ENCODE results near the gene COL6A1. TPM values are rescaled to one million over a fixed set of nuclear protein-coding genes. Genes with fewer than 3 reads are reported as not detected.
"Not testable (repeated sequence)": the region's sequence is repeated elsewhere in the genome, so short reads cannot be mapped to it uniquely, and the experiment has no call there.

COL6A1 gene
- total RNA-seq, 3 donors from 2014 or later (not counting 1 experiment from before 2014, with no cell fraction given), result 1.0 to 5.2 (median 2.5) TPM

DNA sequence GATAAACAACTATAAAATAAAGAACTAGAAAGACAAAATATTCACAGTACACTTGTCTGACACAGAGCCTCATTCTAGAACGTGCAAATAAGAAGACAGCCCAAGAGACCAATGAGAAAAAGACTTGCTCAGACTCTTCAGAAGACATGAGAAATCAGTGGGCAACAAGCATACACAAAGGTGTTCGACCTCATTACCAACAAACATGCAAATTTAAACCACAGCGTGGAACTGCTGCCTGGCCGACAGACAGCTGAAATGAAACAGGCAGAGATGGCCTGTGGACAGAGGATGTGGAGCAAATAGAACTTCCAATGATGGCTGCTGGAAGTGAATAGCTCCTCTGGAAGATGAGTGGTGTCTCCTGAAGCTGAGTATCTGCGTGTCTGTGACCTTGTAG is 22.4 kb upstream of the COL6A1 start:
- Mint-ChIP-seq H3K4me1 (peaks cover 0 to 8% of the 10 kb centered on the region in 2 donors), H3K27me3 (ENCODE audit: low read depth in 2 of 2) (peaks cover 21 to 59% of the 10 kb centered on the region in 2 donors), H3K36me3 (peaks cover 6% of the 10 kb centered on the region), H3K4me3 (no peak overlapping the region), H3K27ac (no peak overlapping the region), H3K9me3 (peaks cover 5% of the 10 kb centered on the region in 2 donors)
- H3K27me3 ChIP-seq (ENCODE audit: control insufficient read depth, insufficient read depth, low read length), result peaks cover 7% of the 10 kb centered on the region
- no peaks in the 10 kb centered on the region for H3K36me3 ChIP-seq (ENCODE audit: control insufficient read depth, insufficient read depth, low read length)
- H3K4me1 ChIP-seq (ENCODE audit: control insufficient read depth, insufficient read depth, low read length), result no peaks in the 10 kb centered on the region
- ATAC-seq (peak in 1 of 3 donors; percentile 33), DNase-seq (no peak)
- 47% methylated on average over 4 of the region's 5 CpGs for WGBS (ENCODE audit: insufficient coverage)
- TF ChIP-seq, protein P1, sequence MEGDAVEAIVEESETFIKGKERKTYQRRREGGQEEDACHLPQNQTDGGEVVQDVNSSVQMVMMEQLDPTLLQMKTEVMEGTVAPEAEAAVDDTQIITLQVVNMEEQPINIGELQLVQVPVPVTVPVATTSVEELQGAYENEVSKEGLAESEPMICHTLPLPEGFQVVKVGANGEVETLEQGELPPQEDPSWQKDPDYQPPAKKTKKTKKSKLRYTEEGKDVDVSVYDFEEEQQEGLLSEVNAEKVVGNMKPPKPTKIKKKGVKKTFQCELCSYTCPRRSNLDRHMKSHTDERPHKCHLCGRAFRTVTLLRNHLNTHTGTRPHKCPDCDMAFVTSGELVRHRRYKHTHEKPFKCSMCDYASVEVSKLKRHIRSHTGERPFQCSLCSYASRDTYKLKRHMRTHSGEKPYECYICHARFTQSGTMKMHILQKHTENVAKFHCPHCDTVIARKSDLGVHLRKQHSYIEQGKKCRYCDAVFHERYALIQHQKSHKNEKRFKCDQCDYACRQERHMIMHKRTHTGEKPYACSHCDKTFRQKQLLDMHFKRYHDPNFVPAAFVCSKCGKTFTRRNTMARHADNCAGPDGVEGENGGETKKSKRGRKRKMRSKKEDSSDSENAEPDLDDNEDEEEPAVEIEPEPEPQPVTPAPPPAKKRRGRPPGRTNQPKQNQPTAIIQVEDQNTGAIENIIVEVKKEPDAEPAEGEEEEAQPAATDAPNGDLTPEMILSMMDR (IDR thresholded peaks at IDR 0.05), result no peak
- no peak overlapping the region for H3K4me3 ChIP-seq (ENCODE audit: low read length)
- H3K9me3 ChIP-seq (ENCODE audit: control insufficient read depth, insufficient read depth, low read length), result peaks cover 4% of the 10 kb centered on the region
- intact Hi-C loops (cut with micrococcal nuclease), result no loop called here
- no peak overlapping the region for H3K27ac ChIP-seq (ENCODE audit: low read length)

DNA sequence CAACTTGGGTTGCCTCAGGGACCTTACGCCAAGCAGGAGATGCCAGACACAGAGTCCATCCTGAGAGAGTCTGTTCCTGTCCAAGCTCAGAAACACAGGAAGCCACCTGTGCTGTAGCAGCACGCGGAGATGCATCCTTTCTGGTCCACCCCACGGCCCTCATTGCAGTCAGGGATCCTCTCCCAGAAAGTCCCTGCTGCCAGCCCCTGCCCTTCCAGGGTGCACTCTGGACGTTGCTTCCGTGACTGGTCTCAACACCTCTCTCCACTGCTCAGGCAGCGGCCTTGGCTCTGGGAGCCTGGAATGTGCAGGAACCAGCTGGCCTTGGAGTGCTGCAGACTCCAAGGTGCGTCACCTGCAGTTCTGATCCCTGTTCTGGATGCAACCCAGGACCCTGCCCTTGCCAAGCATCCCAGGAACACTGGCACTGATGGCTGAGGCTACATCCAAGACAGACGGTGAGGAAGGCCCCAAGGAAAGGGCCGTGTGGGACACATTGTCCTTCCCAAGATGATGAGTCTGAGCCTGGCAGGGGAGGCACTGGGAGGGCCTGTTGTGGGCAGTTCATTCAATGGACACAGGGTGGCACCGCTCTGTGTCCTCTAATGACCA is 21.7 kb upstream of the COL6A1 start:
- TF ChIP-seq, protein P1 (IDR thresholded peaks at IDR 0.05), result no peak
- Histone ChIP-seq H3K9me3 (ENCODE audit: control insufficient read depth, insufficient read depth, low read length) (peaks cover 10% of the 10 kb centered on the region), H3K4me3 (ENCODE audit: low read length) (no peak overlapping the region), H3K4me1 (ENCODE audit: control insufficient read depth, insufficient read depth, low read length) (no peaks in the 10 kb centered on the region), H3K27ac (ENCODE audit: low read length) (no peak overlapping the region), H3K27me3 (ENCODE audit: control insufficient read depth, insufficient read depth, low read length) (peaks cover 7% of the 10 kb centered on the region), H3K36me3 (ENCODE audit: control insufficient read depth, insufficient read depth, low read length) (no peaks in the 10 kb centered on the region)
- ATAC-seq (no peak), DNase-seq (no peak)
- intact Hi-C loops (cut with micrococcal nuclease), result no loop called here
- Mint-ChIP-seq H3K36me3 (peaks cover 8% of the 10 kb centered on the region), H3K27me3 (ENCODE audit: low read depth in 2 of 2) (peaks cover 21 to 62% of the 10 kb centered on the region in 2 donors), H3K9me3 (peaks cover 5 to 6% of the 10 kb centered on the region in 2 donors), H3K4me3 (no peak overlapping the region), H3K27ac (no peak overlapping the region), H3K4me1 (peaks cover 0 to 8% of the 10 kb centered on the region in 2 donors)
- WGBS (ENCODE audit: insufficient coverage), result 86% methylated on average over 11 of the region's 11 CpGs

DNA sequence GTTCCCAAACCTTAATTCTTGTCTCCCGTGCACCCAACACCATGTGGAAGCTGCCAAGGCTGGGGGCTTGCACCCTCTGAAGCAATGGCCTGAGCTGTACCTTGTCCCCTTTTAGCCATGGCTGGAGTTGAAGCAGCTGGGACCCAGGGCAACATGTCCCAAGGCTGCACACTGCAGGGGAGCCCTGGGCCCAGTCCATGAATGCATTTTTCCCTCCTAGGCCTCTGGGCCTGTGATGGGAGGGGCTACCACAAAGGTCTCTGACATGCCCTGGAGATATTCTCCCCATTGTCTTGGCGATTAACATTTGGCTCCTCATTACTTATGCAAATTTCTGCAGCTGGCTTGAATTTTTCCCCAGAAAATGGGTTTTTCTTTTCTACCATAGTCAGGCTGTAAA is 20.2 kb upstream of the COL6A1 start:
- ATAC-seq, H3K27ac Mint-ChIP-seq: not testable (repeated sequence)

DNA sequence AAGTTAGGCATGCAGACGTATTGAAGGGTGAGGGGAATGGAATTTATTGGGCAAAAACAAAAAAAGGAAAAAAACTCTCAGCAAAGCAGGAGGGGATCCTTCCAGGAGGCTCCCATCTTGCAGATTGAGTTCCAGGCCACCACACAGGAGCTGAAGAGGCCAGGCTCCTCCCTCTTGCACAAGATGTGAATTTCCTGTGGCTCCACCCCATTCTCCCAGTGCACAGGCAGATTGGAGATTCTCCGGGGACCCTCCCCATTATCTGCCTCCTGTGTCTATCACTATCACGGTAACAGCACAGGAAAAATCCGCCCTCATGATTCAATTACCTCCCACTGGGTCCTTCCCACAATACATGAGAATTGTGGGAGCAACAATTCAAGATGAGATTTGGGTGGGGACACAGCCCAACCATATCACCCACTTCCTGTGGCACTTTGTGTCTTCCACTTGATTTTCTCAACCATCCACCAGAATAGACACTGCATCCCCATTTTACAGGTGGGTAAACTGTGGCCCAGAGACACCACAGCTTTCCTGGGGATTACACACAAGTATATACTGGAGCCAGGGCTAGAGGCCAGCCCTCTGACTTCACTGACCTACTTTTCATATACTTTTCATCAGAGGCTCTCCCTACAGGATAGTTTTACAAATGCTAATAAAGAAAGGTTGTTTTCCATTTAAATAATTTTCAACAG is 18.9 kb upstream of the COL6A1 start:
- Mint-ChIP-seq H3K27ac (no peak overlapping the region), H3K4me1 (peaks cover 0 to 8% of the 10 kb centered on the region in 2 donors), H3K9me3 (peaks cover 5 to 6% of the 10 kb centered on the region in 2 donors), H3K36me3 (peaks cover 8% of the 10 kb centered on the region), H3K4me3 (no peak overlapping the region), H3K27me3 (ENCODE audit: low read depth in 2 of 2) (peaks cover 18 to 48% of the 10 kb centered on the region in 2 donors)
- no peak overlapping the region for H3K27ac ChIP-seq (ENCODE audit: low read length)
- intact Hi-C loops (cut with micrococcal nuclease), result no loop called here
- H3K27me3 ChIP-seq (ENCODE audit: control insufficient read depth, insufficient read depth, low read length), result peaks cover 7% of the 10 kb centered on the region
- H3K9me3 ChIP-seq (ENCODE audit: control insufficient read depth, insufficient read depth, low read length), result peaks cover 10% of the 10 kb centered on the region
- no peaks in the 10 kb centered on the region for H3K4me1 ChIP-seq (ENCODE audit: control insufficient read depth, insufficient read depth, low read length)
- ATAC-seq (no peak), DNase-seq (no peak)
- no peak overlapping the region for H3K4me3 ChIP-seq (ENCODE audit: low read length)
- no peaks in the 10 kb centered on the region for H3K36me3 ChIP-seq (ENCODE audit: control insufficient read depth, insufficient read depth, low read length)
- WGBS (ENCODE audit: insufficient coverage), result 90% methylated on average over 4 of the region's 4 CpGs
- TF ChIP-seq, protein P1 (IDR thresholded peaks at IDR 0.05), result no peak

More for the DNA sequence above, 20.2 kb upstream of the COL6A1 start:
- H3K9me3 Mint-ChIP-seq; H3K36me3 Mint-ChIP-seq; H3K4me3 Mint-ChIP-seq; DNase-seq; H3K27me3 ChIP-seq (ENCODE audit: control insufficient read depth, insufficient read depth, low read length); H3K9me3 ChIP-seq (ENCODE audit: control insufficient read depth, insufficient read depth, low read length); H3K4me1 Mint-ChIP-seq; H3K4me1 ChIP-seq (ENCODE audit: control insufficient read depth, insufficient read depth, low read length); intact Hi-C loops (cut with micrococcal nuclease); H3K27ac ChIP-seq (ENCODE audit: low read length); H3K4me3 ChIP-seq (ENCODE audit: low read length); H3K36me3 ChIP-seq (ENCODE audit: control insufficient read depth, insufficient read depth, low read length): not testable (repeated sequence)
- peaks cover 17 to 52% of the 10 kb centered on the region in 2 donors for H3K27me3 Mint-ChIP-seq (ENCODE audit: low read depth in 2 of 2)
- 86% methylated on average over 2 of the region's 2 CpGs for WGBS (ENCODE audit: insufficient coverage)

Data from natural killer cell (primary cell).